CD4-positive, alpha-beta T cell treated with Interleukin-10 for 1 hour (primary cell): ENCODE results near the gene GPAT3.
A peak's percentile ranks its signal among the peaks of the same experiment; 100 is the strongest.
"Not testable (repeated sequence)": the region's sequence is repeated elsewhere in the genome, so short reads cannot be mapped to it uniquely, and the experiment has no call there.

ENCODE experiments used
- DNase-seq: peaks from one replicate; pipeline ENCODE4 v3.0.0-alpha.2; 2020

The GPAT3 gene

GRCh38 chr4:83605744-83606172 lies 69.8 kb downstream of the GPAT3 start:
- no peak for DNase-seq

GRCh38 chr4:83606460-83606859 lies 70.6 kb downstream of the GPAT3 start:
- no peak for DNase-seq

- DNase-seq, result no peak
Measured at GRCh38 chr4:83606898-83607297, 71.0 kb downstream of the GPAT3 start.

GRCh38 chr4:83609365-83609764 lies 73.5 kb downstream of the GPAT3 start:
- no peak for DNase-seq

GRCh38 chr4:83610729-83611128 lies 74.8 kb downstream of the GPAT3 start:
- no peak for DNase-seq

DNA sequence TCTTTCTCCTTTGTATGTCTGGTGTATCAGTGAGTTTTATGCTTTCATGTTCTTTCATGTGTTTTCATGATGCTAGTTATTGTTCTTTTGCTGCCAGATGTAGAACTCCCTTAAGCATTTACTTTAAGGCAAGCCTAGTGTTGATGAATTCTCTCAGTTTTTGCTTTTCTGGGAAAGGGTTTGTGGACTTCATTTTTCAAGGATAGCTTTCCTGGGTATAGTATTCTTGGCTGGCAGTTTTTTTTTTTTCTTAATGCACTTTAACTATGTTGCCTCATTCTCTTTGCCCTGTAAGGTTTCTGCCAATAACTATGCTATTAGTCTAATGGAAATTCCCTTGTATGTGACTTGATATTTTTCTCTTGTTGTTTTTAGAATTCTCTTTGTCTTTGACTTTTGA lies 77.1 kb downstream of the GPAT3 start:
- DNase-seq, result no peak

- no peak for DNase-seq
Measured at GRCh38 chr4:83613994-83614393, 78.1 kb downstream of the GPAT3 start.

DNA sequence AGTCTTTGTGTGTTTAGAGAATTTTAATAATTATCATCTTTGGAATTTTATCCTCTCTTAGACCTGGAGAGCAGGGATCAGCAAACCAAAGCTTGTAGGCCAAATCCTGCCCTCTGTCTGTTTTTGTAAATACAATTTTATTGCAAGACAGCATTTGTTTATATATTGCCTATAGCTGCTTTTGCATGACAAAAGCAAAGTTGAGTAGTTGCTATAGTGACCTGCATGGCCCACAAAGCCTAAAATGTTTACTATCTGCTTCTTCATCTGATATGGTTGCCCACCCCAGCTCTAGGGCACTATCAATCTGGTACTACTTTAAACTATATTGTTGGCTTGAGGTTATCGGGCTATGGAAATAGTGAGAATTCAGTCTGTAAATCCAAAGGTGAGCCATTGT lies 80.3 kb downstream of the GPAT3 start:
- no peak for DNase-seq

DNA sequence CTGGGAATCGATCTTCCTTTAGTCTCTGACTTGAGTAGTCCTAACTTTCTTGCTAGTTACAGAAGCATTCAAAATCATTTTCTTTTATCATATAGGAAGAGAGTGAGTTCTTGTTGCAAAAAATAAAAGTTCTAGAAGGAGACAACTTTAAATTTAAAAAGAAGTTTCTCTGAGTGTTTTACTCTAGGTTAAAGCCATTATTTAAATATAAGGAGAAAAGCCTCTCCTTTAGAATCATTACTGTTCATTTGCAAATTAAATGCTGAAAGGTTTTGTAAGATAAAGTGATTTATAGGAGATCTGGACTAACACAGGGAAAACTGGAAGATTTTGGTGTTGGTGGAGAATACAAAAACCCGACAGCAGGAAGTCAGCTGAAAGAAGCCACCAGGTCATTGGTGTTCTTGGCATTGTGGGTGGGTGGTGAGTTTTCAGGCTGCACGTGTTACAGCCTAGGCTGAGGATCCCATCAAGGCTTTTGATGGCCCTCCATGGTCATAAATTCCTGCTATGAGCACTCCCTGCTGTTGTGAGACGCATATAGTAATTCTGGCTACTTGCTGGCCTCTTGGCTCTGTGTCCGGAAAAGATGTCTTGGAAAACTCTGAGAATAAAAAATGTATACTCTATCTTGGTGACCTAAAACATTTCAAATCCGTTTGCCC lies 81.6 kb downstream of the GPAT3 start:
- DNase-seq, result no peak

DNA sequence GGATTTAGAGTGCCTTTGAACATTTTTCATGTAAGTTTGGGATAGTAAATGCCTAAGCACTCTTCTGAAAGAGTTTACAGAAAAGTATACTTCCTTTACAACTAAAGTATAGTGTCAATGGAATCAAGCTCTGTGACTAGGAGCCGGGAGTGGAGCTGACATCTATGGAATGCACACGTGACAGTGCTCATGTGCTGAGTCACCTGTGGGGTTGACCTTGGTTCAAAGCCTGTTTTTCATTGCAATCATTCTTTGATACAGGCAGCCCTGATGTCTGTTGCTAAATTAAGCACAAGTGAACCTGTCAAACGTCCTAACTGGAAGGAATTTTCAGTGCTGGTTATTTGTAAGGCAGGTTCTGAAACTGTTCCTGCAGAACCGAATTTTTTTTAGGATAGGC lies 82.5 kb downstream of the GPAT3 start:
- no peak for DNase-seq

DNA sequence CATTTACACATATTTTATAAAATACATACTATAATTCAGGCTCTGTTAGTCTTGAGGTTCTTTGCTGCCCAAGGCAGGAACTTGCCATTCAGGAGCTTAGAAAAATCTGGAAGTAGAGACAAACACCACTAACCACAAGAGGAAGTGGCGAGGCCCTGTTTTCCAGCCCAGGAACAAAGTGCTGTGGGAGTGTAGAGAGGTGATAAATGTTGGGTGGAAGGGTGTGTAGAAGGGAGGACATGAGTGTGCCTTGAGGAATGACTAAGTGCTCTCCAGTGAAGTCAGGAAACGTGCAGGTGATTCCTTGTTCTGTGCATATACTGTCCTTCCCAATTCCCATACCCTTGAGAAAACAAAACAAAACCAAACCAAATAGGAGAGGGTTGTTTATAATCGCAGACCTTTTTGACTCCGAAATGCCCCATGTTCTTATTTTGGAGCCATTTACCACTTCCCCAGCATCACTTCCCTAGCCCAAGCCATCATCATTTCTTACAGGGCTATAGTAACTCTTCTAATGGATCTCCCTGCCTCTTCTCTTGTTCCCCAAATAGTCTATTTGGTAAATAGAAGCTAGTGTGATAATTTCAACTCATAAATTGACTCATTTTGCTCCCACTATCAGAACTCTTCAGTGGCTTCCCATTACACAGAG lies 83.2 kb downstream of the GPAT3 start:
- no peak for DNase-seq

DNA sequence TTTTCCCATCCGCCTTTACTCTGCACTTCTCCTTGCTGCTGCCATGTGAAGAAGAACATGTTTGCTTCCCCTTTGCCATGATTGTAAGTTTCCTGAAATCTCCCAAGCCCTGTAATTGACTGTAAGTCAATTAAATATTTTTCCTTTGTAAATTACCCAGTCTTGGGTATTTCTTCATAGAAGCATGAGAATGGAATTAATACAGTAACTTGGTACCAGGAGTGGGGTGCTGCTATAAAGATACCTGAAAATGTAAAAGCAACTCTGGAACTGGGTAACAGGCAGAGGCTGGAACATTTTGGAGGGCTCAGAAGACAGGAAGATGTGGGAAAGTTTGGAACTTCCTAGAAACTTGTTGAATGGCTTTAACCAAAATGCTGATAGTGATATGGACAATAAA lies 86.2 kb downstream of the GPAT3 start:
- DNase-seq, result not testable (repeated sequence)

DNA sequence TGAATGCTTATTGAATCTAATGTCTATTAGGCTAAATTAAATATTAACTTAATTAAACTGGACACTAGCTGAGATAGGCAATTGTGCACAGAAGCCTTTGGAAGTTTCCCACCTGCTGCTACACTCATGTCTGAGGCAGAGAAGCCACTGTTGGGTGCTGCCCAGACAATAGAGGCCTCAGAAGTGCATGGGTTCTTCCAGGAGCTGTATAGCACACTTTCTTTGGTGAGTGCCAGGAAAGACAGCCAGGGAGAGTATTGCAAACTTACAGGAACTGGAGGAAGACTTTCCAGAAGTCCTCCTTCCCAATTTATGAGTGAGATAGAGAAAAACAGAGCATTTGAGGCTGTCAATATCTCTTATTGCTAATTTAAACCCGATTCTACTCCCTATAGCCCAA lies 89.9 kb downstream of the GPAT3 start:
- no peak for DNase-seq

GRCh38 chr4:83626245-83626836 lies 90.4 kb downstream of the GPAT3 start:
- no peak for DNase-seq

DNA sequence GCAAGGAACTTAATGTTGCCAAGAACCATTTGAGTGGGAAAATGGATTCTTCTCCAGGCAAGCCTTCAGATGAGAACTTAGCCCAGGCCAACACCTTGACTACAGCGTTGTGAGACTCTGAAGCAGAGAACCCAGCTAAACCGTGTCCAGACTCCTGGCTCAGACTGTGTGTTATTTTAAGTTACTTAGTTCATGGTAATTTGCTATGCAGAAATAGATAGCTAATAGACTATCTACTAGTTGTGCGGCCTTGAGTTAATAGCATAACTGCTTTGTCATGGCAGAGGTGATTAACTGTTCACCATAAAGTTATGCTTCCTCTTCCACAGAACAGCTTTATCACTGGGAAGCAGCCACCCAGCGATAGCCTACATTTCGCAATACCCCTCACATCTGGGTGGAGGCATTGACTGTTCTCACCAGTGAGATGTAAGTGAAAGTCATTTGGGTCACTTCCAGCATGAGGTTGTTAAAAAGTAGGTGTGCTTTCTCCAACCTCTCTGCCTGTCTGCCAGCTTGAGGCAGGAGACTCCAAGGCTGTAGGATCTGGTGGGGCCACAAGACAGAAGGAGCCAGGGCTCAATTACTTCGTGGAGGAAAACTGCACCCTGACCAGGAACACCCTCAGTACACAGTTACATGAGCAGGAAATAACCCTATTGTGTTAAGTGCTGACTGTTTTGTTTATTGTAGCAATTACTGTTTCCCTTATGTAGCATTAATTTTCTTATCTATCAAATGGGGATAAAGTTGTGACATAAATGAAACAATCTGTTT lies 94.2 kb downstream of the GPAT3 start:
- no peak for DNase-seq

- DNase-seq, result no peak
Measured at GRCh38 chr4:83631066-83631465, 95.2 kb downstream of the GPAT3 start.

GRCh38 chr4:83636930-83637329 lies 101.0 kb downstream of the GPAT3 start:
- DNase-seq, result no peak

DNA sequence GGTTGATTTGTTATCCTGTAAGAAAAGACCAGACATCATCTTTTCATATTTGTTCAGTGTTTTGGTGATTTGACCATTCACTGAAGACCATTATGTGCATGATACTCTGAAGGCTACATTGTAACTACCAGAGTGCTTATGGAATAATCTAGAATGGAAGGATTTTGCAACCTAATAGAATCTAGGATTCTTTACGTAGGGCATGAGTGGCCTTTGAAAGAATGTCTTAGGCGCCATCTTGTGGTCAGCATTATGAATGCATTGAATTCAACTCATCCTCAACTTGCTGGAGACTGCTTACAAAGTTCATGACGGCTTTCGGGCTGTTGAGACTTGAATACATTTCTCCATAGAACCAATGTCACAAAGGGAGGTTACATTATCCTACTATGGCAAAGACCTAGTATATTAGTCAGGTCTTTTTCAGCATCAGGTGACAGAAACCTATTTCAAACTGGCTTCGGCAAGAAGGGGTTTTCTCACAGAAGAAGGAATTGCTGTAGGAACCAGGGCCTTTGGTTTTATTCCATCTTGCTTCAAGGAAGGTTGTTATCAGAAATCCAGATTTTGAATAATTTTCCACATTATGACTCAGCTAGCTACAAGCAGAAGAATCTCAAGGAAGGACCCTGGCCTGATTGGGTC lies 104.1 kb downstream of the GPAT3 start:
- DNase-seq, result peak; percentile 75

DNA sequence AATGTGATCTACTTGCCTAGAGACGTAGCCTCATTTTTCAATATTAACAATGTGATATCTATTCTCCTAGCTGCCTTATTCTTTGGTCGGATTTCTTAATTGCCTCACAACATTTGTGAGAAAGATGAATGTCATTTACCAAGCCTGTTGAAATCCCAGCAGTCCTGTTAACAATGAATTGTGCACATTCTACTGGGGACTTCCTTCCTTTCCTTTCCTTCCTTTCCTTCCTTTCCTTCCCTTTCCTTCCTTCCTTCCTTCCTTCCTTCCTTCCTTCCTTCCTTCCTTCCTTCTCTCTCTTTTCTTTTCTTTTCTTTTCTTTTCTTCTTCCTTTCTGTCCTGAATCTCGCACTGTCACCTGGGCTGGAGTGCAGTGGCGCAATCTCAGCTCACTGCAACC lies 107.1 kb downstream of the GPAT3 start:
- DNase-seq, result no peak

GRCh38 chr4:83644677-83645659 lies 109.1 kb downstream of the GPAT3 start:
- peak; percentile 56 for DNase-seq

GRCh38 chr4:83646538-83647239 lies 110.8 kb downstream of the GPAT3 start:
- no peak for DNase-seq
